ENCODE measurements around the gene LMCD1.

The LMCD1 gene

GRCh38 chr3:8484409-8485140 lies 17.0 kb upstream of the LMCD1 start:
- DNase-seq (ENCODE audit: low spot score), result no peak

DNA sequence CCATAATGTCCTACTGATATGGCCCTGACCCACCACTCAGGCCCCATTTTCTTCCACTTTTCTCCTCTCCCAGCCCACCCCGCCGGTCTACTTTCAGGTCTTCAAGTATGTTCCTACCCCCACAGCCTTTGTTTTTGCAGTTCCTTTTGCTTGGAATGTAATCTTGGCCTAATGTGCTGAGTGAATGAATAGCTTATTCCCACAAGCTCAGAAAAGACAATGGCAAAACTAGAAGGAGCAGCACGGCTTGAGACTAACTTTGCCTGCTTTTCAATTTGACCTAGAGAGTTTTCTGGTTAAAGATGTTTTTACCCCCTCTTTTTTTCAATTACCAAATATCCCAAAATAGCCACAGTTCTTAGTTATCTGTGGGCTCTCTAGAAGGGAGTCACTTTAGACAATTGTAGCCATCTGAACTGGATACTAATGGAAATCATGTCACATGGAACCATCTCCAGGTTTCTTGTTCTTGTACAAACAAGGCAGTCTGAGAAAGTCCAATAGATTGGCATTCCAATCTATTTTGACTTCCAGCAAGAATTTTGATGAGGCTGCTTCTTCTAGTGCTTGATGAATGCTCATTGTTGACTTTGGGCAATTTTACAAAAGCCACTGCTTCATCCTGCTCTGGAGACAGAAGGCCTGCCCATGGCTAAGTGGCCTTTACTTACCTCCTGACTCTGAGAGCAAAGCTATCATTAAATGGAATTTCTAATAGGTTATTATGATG lies 16.3 kb upstream of the LMCD1 start:
- DNase-seq (ENCODE audit: low spot score), result no peak

DNA sequence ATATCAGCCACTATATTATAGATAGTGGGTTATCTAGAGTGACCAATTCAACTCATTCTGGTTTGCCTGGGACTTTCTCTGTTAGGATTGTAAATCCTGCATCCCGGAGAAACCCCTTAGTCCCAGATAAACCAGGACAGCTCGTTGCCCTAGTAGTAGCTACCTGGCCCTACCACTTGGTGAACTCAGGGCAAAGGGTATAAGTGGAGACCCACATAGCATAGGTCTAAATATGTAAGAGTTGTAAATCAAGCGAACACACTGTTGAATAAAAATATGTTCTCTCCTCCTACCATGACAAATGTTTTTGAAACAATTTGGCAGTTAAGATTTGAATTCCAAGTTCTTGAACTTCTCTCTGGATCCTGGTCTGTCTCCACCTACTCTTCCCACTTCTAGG lies 15.7 kb upstream of the LMCD1 start:
- DNase-seq (ENCODE audit: low spot score), result no peak

DNA sequence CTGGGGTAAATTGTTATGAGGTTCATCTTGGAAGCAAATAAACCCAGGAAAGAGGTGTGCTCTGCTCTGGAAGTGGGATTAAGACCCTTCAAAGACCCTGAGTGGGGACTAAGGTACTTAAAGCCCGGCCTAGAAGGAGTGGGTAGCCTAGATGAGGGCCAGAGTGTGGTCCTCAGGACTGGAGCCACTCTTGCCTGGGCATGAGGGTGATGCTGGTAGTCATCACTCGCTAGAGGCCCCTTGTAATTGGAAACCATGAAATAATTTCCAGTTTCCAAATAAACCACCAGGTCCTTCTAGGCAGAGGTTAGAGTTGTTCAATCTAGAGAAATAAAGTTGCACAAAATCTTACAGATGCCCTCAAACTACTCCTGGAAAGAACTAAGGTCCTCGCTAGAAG lies 15.2 kb upstream of the LMCD1 start:
- no peak for DNase-seq (ENCODE audit: low spot score)

- DNase-seq (ENCODE audit: low spot score), result no peak
Observed at GRCh38 chr3:8486936-8487335, 14.7 kb upstream of the LMCD1 start.

- DNase-seq (ENCODE audit: low spot score), result no peak
Observed at GRCh38 chr3:8488411-8488810, 13.2 kb upstream of the LMCD1 start.

DNA sequence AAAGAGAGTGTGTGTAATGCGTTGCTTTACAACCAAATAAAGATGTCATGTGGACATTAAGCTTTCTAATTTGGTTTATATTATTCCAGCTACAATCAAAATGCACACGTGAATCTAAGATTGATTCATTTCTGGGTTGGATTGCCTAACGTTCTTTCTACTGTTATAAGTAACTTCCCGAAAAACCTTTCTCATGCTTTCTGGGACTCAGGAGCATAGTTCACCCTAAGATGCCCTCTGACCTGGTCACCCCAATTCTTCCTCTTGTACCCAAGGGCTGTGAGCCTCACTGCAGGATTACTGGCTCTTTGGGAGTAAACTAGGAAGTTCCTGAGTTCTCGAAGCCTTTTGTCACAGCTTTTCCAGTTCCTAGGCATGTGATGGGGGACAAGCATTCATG lies 12.7 kb upstream of the LMCD1 start:
- DNase-seq (ENCODE audit: low spot score), result no peak

DNA sequence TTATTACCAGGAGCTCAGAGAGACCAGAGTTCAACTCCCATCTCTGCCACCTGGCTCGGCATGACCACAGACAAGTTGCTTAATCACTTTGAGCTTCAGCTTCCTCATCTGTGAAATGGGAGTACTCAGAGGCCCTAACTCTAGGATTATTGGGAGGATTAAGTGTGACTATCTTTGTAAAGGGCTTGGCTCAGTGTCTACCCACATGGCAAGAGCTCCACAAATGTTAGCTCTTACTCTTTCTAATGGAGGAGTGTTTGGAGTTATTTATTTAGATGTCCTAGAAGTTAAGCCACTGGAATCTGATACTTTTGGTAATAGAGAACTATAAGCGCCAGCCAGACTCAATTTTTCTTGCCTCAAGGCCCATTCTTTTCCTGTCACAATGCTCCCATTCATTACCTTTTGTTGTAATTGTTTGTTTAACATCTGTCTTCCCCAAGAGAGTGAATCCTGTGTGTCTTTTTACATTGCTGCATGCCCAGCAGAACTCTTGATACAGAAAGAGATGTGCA lies 12.3 kb upstream of the LMCD1 start:
- DNase-seq (ENCODE audit: low spot score), result no peak

DNA sequence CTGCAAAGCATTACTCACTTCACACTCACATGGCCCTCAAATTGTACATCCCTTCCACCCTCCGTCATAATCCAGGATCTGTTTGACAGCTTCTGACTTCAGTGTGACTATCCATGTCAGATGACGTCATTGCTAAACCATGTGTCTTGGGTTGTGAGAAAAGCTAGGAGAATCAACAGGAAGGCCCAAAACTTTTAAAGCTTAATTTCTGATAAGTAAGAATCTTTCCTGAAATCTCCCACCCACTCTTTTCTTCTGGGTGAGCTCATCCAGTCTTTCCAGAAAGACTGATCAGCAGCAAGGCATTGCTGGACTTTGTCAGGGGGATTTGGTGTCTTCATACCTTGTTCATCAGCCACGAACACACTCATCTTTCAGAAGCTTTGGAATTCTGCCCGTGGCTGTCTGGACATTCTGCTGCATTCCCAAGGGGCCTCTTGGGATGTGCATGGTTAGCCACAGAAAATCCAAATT lies 11.5 kb upstream of the LMCD1 start:
- no peak for DNase-seq (ENCODE audit: low spot score)

DNA sequence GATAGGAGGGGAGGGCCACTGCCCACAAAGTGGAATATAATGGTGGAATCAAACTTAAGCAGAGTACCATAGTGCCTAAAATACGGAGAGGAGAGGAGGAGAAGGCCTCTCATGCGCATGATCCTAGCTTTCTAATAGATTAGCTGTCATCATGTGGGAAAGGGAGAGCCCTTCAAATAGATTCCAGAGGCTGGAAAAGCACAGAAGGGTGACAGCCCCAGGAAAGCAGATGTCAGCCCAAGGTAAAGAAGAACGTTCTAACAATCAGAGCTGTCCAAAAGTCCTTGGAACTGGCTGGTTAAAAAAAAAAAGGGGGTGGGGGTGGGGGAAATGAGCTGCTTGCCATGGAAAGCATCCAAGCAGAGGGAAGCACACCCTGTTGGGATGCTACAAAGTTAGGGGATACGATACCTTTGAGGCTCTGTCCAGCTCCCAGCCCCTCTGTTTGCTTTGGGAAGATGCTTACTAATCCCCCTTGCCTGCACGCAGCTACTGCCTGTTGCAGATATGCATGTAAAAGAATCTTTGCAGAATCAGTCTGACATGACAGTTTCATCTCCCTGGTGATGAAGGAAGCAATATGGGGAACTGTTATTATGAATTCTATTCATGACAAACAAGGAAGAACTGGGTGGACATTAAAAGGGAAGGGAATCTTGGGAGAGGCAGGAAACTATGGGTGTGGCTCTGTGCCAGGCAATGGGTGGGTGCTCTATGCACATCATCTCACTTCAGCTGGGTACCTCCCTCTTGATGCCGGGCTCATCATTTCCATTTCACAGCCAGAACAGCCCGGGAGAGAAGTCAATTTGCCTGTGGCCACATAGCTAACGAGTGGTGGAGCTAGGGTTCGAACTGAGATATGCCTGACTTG lies 10.1 kb upstream of the LMCD1 start:
- no peak for DNase-seq (ENCODE audit: low spot score)

DNA sequence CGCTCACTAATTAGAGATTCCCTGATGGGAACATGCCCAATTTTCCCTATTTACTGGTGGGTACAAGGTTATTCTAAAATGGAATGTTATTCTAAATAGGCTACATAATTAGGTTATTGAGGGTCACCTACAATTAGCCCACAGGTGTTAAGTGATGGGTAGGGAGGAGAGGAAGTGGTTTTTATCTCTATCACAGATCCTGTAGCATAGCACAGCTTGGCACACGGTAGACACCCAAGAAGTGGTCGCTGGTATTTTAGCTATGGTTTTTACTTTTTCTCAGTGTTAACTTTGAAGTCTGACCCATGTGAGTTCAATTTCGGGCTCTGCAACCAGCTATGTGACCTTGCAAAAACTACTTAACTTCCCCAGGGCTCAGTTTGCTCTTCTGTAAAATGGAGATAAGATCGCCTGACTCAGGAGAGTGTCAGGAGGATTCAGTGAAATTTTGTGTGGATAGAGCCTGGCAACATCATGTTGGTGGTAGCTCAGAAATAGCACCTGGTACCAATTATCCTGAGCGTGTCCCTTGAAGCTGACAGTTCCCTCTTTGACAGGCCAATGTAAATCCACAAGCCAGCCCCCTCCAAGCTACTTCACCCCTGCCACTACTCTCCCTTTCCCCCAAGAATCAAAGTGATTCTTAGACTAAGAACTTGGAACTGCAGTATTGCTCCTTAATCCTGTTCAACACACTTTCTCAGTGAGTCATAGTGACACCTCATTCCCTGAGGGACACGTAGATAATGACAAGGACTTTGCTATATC lies 8.7 kb upstream of the LMCD1 start:
- DNase-seq (ENCODE audit: low spot score), result no peak

- no peak for DNase-seq (ENCODE audit: low spot score)
Observed at GRCh38 chr3:8493744-8494143, 7.9 kb upstream of the LMCD1 start.

- DNase-seq (ENCODE audit: low spot score), result no peak
Observed at GRCh38 chr3:8494327-8494726, 7.3 kb upstream of the LMCD1 start.

DNA sequence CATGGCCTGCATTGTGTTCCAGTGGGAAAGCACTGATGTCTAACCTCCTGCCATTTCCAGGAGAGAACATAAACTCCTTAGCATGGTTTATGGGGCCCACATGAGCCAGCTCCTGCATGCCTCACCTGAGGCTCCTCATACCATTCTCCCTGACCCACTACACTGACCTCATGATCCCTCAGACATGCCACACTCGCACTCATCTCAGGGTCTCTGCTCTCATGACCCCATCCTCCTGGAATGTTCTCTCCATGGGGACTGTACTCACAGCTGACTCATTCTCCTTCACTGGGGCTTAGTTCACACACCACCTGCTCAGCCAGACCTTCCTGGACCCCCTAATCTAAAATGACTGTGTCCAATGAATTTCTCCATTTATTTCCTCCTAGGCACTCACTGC lies 4.0 kb upstream of the LMCD1 start:
- DNase-seq (ENCODE audit: low spot score), result no peak

DNA sequence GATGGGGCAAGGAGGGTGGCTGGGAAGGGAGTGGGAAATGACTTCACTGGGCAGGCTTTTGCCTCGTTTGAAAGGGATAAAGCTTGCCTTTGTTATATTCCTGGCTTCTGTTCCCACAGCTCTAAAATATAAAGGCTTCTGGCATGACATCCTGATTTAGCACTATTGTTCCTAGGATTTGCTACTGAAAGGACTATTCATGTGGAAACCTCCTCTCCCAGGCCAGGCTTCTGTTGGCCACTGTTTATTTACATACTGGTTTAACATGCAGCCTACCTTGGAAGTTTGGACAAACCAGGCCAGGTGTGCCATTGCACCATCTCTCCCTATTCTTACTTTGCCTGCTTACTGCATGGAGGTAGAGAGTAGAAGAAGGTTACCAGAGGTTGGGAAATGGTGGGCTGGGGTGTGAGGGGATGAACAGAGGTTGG lies 2.4 kb upstream of the LMCD1 start:
- peak; percentile 84 for DNase-seq (ENCODE audit: low spot score)

- no peak for DNase-seq (ENCODE audit: low spot score)
Observed at GRCh38 chr3:8500319-8500988, 1.2 kb upstream of the LMCD1 start.

DNA sequence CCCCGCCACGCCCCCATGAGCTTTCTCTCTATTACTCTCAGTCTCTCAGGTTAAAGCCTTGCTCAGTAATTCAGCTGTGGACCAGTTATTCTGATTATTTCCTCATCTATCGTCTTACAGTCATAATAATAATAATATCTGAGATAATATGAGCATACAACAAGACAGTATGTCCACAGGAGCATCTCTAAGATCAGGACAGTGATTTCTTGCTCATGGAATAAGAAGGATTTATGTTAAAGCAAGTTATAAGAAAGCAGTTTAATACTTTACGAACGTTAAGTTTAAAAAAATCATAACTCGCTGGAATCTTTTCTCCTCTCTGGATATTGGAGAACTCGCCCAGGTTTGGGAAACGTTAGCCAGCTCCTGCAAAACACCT lies 643 bp upstream of the LMCD1 start:
- DNase-seq (ENCODE audit: low spot score), result no peak

GRCh38 chr3:8503461-8503860 lies 1.8 kb downstream of the LMCD1 start:
- DNase-seq (ENCODE audit: low spot score), result peak; percentile 33

DNA sequence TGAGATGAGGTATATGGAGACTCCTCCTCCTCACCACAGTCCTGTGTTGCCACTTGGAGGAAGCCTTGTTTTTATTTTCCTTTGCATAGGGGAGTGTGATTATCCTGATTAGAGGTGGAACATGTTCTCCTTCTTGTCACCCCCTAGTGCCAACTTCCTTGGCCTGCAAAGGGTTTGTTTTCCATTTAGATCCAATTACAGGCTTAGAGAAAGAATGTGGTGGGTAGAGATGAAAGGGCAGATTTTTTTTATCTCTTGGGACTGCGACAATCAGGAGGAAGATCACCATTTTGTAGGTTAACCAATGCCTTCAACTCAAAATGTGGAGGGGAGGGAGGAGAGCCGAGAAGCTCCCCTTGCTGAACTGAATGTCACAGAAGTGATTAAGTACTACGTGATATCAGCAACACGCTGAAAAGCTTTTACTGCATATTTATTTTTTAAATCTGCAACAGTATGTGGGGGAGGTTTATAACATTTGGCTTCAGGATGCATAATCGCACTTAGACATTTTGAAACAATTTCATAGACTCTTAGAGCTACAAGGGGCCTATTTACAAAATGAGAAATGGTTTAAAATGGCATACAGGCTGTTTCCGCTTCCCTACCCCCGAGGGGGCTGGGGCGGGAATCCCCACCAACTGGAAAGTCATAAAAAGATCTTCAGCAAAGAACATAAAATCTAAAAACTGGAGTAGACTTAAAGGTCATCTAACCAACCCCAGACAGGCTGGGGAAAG lies 2.4 kb downstream of the LMCD1 start:
- DNase-seq (ENCODE audit: low spot score), result peak; percentile 58

DNA sequence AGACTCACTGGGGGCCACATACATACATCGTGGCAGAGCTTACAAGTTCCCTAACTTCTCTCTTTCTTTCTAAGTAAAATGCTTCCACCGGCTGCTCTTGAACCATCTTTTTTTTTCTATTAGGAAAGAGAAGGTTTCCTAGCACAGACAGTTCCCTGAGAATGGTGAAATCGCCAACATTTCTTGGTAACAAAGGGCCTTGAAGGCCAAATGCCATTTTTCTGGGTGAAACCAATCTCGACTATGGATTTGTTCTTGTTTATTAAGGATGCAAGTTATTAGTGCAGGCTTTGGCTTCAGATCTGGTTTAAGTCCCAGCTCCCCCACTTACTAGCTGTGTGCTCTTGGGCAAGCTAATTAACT lies 3.0 kb downstream of the LMCD1 start:
- no peak for DNase-seq (ENCODE audit: low spot score)

DNA sequence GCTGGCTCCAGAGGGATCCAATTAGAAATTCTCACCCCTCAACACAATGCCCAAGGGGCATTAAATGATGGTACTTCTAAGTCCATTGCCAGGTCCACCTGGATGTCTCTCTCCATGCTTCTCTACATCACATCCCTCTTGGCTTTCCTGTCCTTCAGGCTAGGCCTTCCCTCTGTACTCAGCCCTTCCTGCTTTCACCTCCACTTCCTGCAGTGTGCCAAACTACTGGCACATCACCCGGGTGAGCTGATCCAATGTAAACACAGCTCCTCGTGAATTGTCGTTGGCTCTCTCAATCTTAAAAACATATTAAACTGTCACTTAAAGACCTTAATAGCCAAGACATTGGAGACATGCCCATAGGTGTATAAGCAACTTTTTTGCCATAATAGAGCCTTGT lies 4.0 kb downstream of the LMCD1 start:
- no peak for DNase-seq (ENCODE audit: low spot score)
